HG03103 (cell line): ENCODE data around the gene TANC1.

ENCODE experiments used
- ATAC-seq: cut with Tn5 transposase; IDR thresholded peaks from one replicate; pipeline ENCODE4 v1.9.1; 2021; ENCODE audit warnings: low read depth; ENCODE audit not compliant: unreplicated experiment

The TANC1 gene

DNA sequence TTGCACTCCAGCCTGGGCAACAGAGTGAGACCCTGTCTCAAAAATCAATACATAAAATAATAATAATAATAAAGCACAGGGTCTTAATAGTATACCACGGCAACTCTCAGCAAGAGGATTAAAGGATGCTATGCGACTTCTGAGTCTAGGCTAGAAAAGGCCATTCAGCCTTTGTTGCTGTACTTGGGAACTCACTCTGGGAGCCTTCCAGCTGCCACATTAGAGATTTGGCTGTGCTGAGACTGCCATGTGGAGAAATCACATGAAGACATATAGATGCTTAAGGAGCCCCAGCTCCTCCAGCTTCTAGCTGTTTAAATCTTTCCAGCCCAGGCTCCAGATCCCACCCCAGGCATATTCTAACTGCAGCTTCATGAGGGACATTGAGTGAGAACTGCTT is 8.2 kb upstream of the TANC1 start:
- ATAC-seq: no peak

DNA sequence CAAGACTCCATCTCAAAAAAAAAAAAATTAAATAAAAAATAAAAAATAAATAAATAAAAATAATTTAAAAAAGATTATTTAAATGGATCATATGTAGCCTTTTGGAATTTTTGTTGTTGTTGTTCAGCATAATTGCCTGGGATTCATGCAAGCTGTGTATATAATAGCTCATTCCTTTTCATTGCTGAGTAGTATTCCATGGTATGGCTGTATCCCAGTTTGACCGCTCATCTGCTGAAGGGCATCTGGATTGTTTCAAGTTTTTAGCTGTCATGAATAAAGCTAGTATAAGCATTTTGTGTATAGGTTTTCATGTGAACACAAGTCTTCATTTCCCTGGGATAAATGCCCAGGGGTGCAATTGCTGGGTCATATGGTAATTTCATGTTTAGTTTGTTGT is 6.4 kb upstream of the TANC1 start:
- no peak for ATAC-seq

DNA sequence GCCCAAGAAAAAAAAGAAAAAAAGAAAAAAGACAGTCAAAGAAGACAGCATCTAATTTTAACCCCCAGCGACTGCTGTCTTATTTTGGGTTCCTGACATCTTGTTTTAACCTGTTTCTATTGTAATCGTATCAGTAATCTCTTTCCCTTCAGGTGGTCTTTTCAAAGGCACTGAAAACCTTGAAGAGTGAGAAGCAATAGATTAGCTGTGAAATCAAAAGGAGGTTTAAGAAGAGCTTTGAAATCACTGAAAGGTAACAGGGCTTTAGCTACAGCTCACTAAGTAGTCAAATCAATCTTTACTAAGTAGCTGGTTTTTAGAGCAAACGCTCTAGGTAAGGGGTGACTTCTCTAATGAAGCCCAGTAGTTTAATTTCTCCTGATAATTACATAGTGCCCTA is 5.4 kb upstream of the TANC1 start:
- no peak for ATAC-seq

DNA sequence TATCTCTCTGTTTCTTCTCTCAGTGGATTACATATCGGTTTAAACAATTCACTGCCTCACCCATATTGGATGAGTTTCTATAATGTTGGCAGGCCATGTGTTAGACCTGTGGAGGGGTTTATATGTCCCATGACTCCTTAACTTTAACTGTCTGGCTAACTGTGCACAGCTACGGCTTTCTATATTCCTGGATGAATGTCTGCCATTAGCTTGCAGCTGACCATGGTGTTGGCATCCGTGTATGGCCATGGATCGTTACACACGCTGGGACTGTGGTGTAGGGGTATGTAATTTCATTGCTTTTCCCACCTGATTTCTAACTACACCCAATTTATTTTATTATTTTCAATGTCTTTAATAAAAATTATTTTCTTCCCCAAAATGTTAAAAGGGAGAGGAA is 3.3 kb upstream of the TANC1 start:
- ATAC-seq: no peak

DNA sequence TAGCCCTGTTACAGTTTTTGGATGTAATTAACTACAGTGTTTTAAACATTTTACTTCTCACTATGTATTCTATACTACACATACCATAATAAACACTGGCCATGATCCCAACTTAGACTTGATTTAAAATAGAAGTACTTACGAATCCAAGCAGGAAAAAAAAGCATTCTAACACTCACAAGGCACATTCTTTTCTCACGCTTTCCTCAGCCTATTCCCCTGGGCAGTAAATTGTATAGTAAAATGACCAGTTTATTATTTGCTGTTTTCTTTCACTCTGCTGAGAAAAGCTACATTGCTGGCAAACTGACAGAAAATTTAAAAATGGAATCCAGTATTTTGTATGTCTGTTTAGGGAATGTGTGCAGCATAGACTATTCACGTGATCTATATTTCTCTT is 2.8 kb upstream of the TANC1 start:
- no peak for ATAC-seq

DNA sequence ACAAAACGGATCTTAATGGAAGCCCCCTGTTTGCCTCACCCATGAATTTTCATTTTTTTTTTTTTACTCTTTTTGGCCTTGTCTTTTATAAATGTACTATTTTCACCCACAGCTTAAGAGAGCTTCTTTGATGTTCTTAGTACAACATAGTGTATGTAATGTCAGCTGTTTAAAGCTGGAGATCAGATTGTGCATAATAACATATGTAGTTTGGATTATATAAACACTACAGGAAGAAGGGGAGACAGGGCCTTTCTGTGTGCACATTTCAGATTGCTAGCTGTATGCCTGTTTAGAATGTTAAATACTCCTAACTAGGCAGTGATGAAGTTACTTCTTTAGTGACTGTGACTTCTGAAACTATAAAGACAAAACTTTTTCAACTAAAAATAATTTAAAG is 2.1 kb upstream of the TANC1 start:
- ATAC-seq: no peak

DNA sequence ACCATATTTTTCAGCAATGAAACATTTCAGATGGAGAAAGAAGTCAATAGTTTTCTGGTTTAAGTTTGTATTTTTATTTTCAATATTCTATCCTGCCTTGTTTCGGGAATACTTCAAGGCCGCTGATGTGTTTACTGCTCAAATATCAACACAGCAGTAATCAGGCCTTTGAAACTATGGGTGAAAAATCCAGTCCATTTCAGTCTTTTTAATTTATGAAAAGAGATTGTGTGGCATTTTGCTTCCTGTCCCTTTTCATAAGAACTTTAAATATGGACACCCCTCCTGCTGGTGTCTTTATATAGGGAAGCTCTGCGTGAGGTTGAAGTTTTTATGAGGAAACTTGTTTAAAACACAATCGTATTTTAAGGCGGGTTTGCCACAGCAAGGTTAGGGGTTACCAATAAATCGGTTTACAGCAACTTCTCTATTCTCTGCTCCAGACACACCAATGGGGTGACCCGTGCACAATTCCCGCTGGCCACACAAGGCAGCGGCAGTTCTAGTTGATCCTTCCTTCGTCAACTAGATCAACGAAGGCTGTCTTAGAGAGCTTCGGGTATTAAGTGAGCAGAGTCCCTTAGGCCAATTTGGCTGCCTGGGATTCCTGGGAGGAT is 1.2 kb upstream of the TANC1 start:
- no peak for ATAC-seq

DNA sequence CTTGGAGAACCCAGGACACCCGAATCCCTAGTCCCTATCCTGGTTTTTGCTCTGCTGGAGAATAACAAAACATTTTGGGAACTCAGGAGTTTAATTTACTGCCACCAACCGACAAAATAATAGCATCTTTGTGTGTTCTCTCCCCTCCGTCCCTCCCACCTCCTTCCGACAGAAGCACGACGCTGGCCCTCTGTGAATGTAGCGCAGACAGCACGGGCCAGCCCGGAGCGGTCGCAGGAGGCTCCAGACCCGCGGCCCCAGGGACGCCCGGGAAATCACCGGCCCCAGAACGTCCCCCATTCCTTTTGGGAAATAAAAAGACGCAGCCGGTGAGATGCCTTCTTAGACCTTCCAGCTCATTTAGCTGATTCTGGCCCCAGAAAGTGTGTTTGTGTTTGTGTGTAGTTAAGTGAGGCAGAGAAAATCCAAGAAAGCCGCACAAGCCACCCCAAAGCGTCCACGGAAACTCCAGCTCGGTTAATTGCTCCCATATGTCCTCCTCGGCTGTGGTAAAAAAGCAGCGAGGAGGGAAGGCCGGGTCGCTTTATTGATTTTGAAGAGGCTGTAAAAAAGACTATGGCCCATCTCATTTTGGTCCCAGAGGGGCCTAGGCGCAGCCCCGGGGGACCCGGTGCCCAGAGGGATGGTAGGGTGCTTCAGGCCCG is 577 bp upstream of the TANC1 start:
- no peak for ATAC-seq

DNA sequence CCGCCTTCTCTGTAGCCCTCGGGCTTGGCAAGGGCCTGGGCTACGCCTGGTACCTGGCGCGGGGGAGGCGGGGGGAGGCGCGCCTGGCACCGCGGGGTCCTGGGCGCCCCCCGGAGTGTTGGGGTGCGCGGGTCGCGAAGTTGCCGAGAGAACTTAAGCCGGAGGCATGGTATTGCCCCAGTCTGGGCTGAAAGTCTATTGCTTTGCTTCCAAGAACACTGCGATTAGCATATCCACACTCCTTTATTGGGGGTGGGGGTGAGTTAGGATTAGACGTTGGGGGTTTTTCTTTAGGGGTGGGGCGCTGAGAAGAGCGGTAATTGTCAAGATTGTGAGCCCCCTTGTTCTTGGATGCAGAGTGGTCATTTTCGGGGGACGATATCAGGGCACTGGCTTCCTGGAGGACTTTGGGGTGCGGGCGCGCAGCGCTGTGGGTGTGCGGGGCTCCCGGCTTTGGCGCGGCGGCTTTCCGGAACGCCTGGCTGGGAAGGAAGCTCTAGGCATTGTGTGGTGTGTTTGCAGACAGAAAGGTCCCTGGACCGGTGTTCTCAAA is 798 bp downstream of the TANC1 start:
- no peak for ATAC-seq

DNA sequence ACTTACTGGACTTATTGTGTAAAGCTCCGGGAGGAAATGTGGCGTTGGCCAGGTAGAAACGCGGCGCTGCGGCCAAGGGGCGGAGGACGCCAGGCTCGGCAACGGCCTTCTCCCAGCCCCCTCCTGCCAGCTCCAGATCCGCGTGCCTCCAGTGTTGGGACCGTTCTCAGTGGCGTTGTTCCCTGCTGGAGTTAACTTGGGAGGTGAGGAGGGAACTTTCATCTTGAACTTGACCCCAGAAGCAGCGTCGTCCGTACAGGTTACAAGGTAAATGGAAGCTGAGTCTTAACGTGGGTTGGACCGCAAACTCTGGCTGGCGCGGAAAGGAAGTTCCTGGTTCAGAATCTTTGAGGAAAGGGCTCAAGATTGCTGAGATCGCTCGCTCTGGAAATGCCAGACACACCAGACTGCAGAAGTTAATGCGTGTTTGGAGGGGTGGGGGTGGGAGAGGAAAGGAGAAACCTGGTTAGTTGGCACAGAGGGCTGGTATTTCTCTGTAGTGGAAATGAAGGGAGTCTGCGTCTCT is 1.3 kb downstream of the TANC1 start:
- no peak for ATAC-seq

DNA sequence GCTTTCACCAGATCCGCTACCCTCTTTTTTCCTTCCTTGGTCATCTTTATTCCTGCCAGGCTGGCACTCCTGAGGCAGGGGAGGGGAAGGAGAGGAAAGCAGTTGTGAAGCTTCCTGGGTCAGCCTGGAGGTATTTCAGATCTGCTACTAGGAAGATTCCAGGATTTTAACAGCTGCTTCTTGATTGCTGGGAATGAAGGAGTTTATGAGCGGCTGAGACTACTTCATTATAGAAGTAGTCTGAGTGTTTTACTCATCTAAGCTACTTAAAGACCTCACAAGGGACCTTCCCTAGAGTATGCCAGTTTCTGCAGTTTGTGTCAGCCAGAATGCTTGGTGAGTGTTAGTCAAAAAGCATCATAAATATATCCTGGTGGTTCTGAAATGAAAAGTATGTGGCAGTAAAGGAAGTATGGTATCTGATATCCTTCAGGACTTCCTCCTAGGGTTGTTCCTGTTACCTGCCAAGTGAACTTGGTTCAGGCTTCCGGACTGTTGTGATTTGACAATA is 1.9 kb downstream of the TANC1 start:
- no peak for ATAC-seq

DNA sequence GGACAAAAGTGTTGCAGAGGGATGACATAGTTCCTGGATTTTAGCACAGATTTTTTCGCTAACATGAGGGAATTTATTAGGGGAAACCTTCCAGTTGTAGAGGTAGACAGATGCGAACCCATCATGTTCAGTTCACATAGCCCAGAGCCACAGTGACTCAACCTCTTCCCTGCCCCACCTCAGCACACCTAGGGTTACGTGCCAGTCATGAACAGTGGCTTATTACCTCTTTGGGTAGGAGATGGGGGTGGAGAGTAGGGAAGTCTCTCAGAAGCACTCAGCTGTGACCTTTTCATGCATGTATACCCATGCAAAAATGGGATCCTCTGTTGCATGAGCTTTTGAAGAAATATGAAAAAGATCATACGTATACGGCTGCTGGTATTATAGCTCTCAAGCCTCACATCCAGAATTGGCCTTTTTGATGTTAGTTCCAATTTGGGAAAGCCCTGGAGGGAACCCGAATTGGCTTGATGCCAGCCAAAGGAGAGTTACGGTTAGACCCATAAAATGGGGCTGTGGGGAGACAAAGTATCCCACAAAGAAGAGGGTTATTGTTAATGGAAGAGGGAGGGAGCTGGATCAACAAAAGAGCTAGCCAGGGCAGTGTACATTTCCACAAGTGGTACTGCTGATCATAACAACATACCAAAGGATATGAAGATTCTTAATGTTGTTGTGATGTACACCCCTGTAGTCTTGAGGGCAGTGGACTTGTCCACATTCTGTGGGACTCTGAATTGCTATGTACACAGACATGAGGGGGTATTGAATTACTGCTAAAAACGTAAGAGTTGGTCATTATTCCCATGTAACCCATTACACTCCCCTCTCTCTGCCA is 4.9 kb downstream of the TANC1 start:
- no peak for ATAC-seq

DNA sequence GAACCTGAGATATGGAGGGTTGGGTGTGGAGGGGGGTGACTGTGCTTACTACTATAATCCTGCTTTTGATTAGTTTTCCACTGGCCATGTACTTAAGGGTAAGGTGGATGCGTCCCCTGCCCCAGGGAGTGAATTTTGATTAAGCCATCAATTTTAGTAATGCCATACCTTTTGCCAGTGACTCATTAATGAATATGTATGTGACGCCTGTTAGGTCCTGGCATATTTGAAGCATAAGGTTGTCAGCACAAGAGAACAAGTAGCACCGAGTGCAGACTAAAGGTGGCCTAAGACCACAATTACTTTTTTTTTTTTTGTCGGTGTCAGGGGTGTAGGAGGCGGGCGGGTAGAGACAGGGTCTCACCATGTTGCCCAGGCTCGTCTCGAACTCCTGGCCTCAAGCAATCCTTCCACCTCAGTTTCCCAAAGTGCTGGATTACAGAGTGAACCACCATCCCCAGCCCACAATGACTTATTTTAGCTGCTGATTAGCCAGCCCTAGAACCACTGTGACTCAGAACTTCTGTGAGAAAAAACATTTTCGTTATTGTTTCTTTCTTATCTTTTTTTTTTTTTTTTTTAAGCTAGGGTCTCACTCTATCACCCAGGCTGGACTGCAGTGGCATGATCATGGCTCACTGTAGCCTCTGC is 7.0 kb downstream of the TANC1 start:
- ATAC-seq: no peak

DNA sequence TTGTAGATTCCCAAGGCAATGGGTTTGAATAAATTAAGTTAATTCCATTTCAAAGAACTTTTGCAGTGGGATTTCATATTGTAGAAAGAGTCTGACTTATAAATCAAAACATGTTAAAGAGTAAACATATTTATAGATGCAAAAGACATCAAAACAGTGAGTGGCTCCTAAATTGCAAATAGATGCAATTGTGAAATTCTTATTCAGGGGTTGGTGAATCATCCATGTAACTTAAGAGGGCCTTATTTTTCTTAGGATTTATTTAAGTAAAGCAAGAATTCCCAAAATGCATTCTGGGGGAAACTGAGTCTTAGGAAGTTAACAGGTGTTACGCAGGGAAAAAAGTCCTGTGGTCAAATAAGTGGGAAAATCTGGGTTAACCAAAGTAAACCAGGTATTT is 11.3 kb downstream of the TANC1 start:
- no peak for ATAC-seq

DNA sequence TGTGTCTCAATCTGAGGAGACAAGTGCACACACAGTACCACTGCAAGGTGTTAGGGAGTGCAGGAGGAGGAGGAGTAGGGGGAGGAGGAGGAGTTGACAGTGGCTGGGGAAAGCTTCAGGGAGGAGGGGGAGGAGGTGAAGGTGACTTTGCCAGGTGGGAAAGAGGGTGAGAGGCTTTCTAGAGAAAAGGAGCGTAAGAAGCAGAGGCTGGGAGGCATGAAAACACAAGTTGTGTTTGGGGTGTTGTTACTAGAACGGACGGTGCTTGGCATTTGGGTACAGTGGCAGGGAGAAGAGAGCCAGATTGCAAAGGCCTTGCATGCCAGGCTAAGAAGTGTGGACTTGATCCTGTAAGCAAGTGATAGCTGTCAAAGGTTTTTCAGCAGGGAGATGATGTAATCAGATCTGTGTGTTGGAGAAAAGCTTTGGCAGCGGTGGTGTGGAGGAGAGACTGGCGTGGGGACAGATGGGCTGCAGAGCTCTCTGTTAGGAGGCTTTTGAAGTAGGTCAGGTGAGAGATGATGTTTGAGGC is 16.2 kb downstream of the TANC1 start:
- no peak for ATAC-seq

DNA sequence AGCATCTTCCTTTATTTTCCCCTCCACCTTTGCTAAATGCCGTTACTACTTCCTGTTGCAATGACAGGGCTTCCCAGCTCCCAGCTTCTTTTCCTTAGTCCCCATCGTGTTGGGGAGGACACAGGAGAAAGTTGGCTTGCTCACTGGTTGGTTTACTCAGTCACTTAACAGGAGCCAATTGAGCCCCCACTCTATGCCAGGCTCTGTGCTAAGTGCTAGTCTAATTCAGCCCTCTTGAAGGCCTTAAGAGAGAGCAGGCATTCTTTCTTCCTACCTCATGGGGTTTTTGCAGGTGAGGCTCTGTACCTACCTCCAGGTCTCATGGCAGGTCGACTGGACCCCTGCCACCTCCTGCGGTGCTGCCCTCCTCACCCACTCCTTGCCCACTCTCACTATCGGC is 20.1 kb downstream of the TANC1 start:
- no peak for ATAC-seq

DNA sequence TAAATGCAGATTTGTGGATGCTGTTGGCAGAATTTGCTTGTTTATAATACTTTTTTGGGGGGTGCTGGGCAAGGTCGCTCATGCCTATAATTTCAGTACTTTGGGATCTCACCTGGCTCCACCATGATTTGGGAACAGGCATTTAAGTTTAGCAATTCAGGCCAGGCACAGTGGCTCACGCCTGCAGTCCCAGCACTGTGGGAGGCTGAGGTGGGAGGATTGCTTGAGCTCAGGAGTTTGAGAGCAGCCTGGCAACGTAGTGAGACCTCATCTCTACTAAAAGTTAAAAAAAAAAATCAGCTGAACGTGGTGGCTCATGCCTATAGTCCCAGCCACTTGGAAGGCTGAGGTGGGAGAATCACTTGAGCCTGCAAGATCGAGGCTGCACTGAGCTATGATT is 20.7 kb downstream of the TANC1 start:
- ATAC-seq: no peak

DNA sequence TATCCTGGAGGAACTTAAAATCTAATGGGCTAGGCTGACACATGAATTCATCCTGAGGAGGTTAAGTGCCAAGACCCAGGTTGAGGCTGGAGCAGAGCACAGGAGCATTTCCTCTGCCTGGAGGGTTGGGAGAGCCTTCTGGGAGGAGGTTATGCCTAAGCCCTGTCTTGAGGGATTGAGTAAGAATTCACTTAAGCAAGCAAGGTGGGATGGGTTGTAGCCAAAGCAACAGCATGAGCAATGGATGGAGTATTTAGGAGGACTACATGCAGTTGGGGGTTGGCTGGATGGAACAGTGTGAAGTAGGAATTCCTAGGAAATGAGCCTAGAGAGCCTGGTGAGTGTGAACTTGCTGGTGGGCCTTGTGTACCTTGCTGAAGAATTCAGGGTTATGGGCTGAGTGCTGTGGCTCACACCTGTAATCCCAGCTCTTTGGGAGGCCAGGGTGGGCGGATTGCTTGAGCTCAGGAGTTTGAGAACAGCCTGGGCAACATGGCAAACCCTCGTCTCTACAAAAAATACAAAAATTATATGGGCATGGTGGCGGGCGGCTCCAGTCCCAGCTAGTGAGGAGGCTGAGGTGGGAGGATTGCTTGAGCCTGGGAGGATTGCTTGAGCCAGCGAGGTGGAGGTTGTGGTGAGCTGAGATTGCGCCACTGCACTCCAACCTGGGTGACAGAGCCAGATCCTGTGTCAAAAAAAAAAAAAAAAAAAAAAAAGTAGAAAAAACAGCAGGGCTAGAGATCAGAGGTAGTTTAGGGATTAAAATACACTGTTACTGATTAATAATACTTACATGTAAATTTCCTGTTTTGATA is 22.2 kb downstream of the TANC1 start:
- ATAC-seq: no peak

DNA sequence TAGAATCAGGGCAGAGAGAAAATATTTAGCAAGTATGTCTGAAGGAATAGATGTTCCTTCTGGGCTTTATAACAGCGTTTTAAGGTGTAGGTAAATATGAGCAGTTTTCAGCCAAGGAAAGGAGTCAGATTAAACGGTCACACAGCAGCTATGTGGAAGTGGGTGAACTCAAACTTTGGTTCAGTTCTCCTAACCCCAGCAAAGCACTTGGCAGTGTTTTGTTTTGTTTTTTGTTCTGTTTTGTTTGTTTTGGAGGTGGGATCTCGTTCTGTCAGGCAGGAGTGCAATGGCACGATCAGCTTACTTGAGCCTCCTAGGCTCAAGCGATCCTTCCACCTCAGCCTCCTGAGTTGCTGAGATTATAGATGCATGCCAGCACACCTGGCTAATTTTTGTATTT is 24.6 kb downstream of the TANC1 start:
- no peak for ATAC-seq
